Measurements from ENCODE around the gene GEMIN2.
"Not testable (repeated sequence)": the region's sequence is repeated elsewhere in the genome, so short reads cannot be mapped to it uniquely, and the experiment has no call there.

Gene GEMIN2

DNA sequence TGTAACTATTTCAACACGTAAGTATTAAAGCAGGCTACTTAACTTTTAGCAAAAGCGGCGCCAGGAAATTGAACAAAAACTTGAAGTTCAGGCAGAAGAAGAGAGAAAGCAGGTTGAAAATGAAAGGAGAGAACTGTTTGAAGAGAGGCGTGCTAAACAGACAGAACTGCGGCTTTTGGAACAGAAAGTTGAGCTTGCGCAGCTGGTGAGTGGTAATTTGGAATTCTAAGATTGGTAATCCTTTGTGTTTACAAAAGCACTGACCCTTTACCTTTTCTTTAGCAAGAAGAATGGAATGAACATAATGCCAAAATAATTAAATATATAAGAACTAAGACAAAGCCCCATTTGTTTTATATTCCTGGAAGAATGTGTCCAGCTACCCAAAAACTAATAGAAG is 64.9 kb downstream of the GEMIN2 start:
- no peak for DNase-seq

DNA sequence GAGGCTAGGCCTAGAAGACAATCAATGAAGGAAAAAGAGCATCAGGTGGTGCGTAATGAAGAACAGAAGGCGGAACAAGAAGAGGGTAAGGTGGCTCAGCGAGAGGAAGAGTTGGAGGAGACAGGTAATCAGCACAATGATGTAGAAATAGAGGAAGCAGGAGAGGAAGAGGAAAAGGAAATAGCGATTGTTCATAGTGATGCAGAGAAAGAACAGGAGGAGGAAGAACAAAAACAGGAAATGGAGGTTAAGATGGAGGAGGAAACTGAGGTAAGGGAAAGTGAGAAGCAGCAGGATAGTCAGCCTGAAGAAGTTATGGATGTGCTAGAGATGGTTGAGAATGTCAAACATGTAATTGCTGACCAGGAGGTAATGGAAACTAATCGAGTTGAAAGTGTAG is 66.4 kb downstream of the GEMIN2 start:
- DNase-seq = no peak

GRCh38 chr14:39181026-39181692 is 67.0 kb downstream of the GEMIN2 start:
- no peak for DNase-seq

- no peak for DNase-seq
These were observed 67.5 kb downstream of the GEMIN2 start for GRCh38 chr14:39181693-39182047.

- DNase-seq = no peak
These were observed 68.9 kb downstream of the GEMIN2 start for GRCh38 chr14:39182770-39183684.

- DNase-seq = not testable (repeated sequence)
These were observed 69.5 kb downstream of the GEMIN2 start for GRCh38 chr14:39183685-39184003.

DNA sequence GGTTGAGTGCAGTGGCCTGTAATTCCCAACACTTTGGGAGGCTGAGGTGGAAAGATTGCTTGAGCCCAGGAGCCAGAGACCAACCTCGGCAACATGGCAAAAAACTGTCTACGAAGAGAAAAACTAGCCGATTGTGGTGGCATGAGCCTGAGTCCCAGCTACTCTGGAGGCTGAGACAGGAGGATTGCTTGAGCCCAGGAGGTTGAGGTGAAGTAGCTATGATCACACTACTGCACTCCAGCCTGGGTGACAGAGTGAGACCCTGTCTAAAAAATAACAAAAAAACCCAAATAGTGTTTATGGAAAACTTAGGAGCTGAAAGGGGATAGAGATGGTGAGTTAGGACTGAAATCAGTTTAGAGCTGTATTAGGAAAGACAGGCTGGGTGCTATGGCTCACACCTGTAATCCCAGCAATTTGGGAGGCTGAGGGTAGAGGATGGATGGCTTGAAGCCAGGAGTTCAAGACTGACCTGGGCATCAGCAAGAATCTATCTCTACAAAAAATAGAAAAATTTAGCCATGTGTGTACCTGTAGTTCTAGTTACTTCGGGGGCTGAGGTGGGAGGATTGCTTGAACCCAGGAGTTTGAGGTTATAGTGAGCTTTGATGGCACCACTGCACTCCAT is 70.6 kb downstream of the GEMIN2 start:
- no peak for DNase-seq

DNA sequence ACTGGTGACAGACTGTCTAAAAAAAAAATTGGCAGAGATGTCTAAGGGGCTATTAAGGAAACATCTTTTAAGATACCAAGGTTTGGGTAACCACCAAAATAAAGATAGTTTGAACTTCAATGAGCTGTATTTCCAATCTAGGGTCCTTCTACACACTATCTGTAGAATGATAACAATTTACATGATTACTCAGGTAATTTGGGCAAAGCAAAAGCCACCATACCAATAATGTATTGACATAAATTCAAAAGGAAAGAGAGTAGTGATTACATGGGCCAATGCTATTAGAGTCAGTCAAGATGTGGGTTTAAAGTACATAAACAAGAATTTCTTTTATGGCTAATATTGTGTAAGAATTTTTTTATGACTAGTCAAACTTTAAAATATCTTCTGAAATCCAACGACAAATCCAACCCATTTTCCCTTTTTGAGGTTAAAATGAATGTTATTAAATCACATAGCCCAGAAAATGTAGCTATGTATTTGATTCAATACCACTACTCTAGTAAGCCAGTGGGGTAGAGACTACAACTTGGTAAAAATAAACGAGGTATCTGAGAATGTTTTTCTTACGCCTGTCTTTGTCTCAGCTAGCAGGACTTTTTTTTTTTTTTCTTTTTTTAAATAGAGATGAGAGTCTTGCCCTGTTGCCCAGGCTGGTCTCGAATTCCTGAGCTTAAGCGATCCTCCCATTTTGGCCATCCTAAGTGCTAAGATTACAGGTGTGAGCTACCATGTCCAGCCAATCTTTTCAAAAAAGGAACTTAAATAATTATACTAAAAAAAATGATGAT is 71.3 kb downstream of the GEMIN2 start:
- no peak for DNase-seq

Data from fibroblast of skin of abdomen (primary cell).